Type B pancreatic cell (in vitro differentiated cells): ENCODE results near the gene ENTREP1. TPM values are rescaled to one million over a fixed set of nuclear protein-coding genes. Genes with fewer than 3 reads are reported as not detected.

ENCODE experiments used
- DNase-seq: peaks from one replicate; pipeline ENCODE4 v3.0.0; 2021; ENCODE audit warnings: mixed read lengths; ENCODE audit not compliant: unreplicated experiment; ENCODE audit errors: extremely low spot score
- H3K27ac Mint-ChIP-seq: 2 replicates; pipeline ENCODE4 v1.8.0; 2021; ENCODE audit warnings: mild to moderate bottlenecking, mixed read lengths
- H3K27me3 Mint-ChIP-seq: 2 replicates; pipeline ENCODE4 v1.8.0; 2021; ENCODE audit warnings: mixed read lengths
- H3K36me3 Mint-ChIP-seq: 2 replicates; pipeline ENCODE4 v1.8.0; 2021; ENCODE audit warnings: mixed read lengths
- H3K4me1 Mint-ChIP-seq: one replicate; pipeline ENCODE4 v1.8.0; 2021; ENCODE audit warnings: mixed read lengths; ENCODE audit not compliant: unreplicated experiment
- H3K4me3 Mint-ChIP-seq: 2 replicates; pipeline ENCODE4 v1.8.0; 2021; ENCODE audit warnings: mild to moderate bottlenecking, mixed read lengths
- H3K9me3 Mint-ChIP-seq: 2 replicates; pipeline ENCODE4 v1.8.0; 2021; ENCODE audit warnings: mixed read lengths
- total RNA-seq: library from RNA; stranded (reverse); gene quantifications from 2 replicates; pipeline ENCODE4 v1.2.1, GENCODE V29; 2021; ENCODE audit warnings: low replicate concordance
- TF ChIP-seq, protein P1 (sequence below): fragments of 200-600 bp; sonication (generic); conservative IDR thresholded peaks from 2 replicates; pipeline ENCODE4 v1.5.0; 2021; ENCODE audit warnings: antibody characterized with exemption, mild to moderate bottlenecking

ENTREP1 gene
- total RNA-seq, 1 donor from 2014 or later = 3.0 TPM

GRCh38 chr9:69344459-69344858 is 19.4 kb downstream of the ENTREP1 start:
- no peaks in the 10 kb centered on the region for H3K4me1 Mint-ChIP-seq
- H3K27ac Mint-ChIP-seq = no peak overlapping the region
- DNase-seq = no peak
- TF ChIP-seq, protein P1, sequence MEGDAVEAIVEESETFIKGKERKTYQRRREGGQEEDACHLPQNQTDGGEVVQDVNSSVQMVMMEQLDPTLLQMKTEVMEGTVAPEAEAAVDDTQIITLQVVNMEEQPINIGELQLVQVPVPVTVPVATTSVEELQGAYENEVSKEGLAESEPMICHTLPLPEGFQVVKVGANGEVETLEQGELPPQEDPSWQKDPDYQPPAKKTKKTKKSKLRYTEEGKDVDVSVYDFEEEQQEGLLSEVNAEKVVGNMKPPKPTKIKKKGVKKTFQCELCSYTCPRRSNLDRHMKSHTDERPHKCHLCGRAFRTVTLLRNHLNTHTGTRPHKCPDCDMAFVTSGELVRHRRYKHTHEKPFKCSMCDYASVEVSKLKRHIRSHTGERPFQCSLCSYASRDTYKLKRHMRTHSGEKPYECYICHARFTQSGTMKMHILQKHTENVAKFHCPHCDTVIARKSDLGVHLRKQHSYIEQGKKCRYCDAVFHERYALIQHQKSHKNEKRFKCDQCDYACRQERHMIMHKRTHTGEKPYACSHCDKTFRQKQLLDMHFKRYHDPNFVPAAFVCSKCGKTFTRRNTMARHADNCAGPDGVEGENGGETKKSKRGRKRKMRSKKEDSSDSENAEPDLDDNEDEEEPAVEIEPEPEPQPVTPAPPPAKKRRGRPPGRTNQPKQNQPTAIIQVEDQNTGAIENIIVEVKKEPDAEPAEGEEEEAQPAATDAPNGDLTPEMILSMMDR = no peak
- no peaks in the 10 kb centered on the region for H3K27me3 Mint-ChIP-seq
- no peak overlapping the region for H3K4me3 Mint-ChIP-seq
- H3K9me3 Mint-ChIP-seq = no peaks in the 10 kb centered on the region
- H3K36me3 Mint-ChIP-seq = no peaks in the 10 kb centered on the region

GRCh38 chr9:69346596-69347390 is 21.8 kb downstream of the ENTREP1 start:
- no peaks in the 10 kb centered on the region for H3K9me3 Mint-ChIP-seq
- H3K4me1 Mint-ChIP-seq = no peaks in the 10 kb centered on the region
- TF ChIP-seq, protein P1 = no peak
- H3K27me3 Mint-ChIP-seq = no peaks in the 10 kb centered on the region
- H3K36me3 Mint-ChIP-seq = no peaks in the 10 kb centered on the region
- no peak overlapping the region for H3K4me3 Mint-ChIP-seq
- no peak for DNase-seq
- H3K27ac Mint-ChIP-seq = peak overlapping the region; percentile 29

DNA sequence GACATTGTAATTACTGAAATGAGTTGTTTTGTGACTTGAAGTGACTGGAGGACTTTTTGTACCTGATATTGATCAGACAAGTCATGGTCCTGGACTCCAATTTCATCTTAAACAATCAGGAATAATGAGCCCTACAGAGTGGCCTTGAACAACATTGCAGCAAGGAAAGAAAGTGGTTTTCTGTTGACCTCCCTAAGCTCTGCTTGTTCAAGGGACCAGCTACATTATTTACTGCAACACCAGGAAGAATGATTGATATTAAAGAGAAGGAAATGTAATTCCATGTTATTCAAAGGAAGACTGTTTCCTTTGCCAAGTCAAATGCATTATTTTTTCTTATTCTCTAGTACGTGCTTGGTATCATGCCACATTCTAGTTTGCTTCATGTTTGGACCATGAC is 22.6 kb downstream of the ENTREP1 start:
- TF ChIP-seq, protein P1 = no peak
- no peaks in the 10 kb centered on the region for H3K9me3 Mint-ChIP-seq
- no peak for DNase-seq
- H3K36me3 Mint-ChIP-seq = no peaks in the 10 kb centered on the region
- H3K27me3 Mint-ChIP-seq = no peaks in the 10 kb centered on the region
- no peak overlapping the region for H3K27ac Mint-ChIP-seq
- no peaks in the 10 kb centered on the region for H3K4me1 Mint-ChIP-seq
- no peak overlapping the region for H3K4me3 Mint-ChIP-seq

GRCh38 chr9:69351227-69351626 is 26.2 kb downstream of the ENTREP1 start:
- Mint-ChIP-seq H3K27me3 (no peaks in the 10 kb centered on the region), H3K27ac (no peak overlapping the region)
- TF ChIP-seq, protein P1 = no peak

DNA sequence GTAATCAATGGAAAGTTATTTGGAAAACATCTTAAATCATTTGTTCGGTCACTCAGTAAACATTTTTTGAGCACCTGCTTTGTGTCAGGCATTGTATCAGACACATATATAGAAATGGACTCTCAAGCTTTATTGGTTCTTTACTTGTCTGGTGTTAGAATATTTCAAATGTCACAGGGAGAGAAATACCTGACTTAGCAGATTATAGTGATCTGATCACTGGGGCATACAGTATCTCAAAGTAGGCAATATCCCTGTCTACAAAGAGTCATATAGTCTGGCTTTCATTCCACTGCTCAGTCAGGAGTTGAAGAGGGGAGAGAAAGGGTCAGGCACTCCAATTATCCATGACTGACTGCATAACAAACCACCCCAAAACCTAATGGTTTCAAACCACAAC is 30.2 kb downstream of the ENTREP1 start:
- TF ChIP-seq, protein P1 = no peak
- Mint-ChIP-seq H3K27ac (no peak overlapping the region), H3K36me3 (no peaks in the 10 kb centered on the region), H3K4me3 (no peak overlapping the region), H3K9me3 (no peaks in the 10 kb centered on the region), H3K4me1 (no peaks in the 10 kb centered on the region), H3K27me3 (no peaks in the 10 kb centered on the region)
- DNase-seq = no peak

More at GRCh38 chr9:69351227-69351626, 26.2 kb downstream of the ENTREP1 start:
- Mint-ChIP-seq H3K4me3 (no peak overlapping the region), H3K36me3 (no peaks in the 10 kb centered on the region), H3K9me3 (no peaks in the 10 kb centered on the region), H3K4me1 (no peaks in the 10 kb centered on the region)
- no peak for DNase-seq
